Transverse colon (tissue), 4 donors: ENCODE results near the gene HAPLN3.

Experiments
- EP300 ChIP-seq: sonication (generic); formaldehyde crosslinking; IDR thresholded peaks from one replicate; pipeline ENCODE4 v1.6.1; 2017; ENCODE audit warnings: antibody characterized with exemption, low read depth
- POLR2A ChIP-seq: fragments of 450-650 bp; IDR thresholded peaks from one replicate; pipeline ENCODE4 v1.6.1; 2016; ENCODE audit warnings: antibody characterized with exemption, mild to moderate bottlenecking, moderate library complexity
- POLR2AphosphoS5 ChIP-seq, 3 donors: sonication (generic); formaldehyde crosslinking; IDR thresholded peaks; one replicate each; pipeline ENCODE4 v1.6.1; 2016; ENCODE audit warnings: antibody characterized with exemption in 3 of 3
- TF ChIP-seq, protein P1 (sequence below), 5 experiments: fragments of 200-600 bp in 3 of 5; fragments of 450-650 bp in 2 of 5; sonication (generic) in 3 of 5; IDR thresholded peaks; 1 replicate in 2 of 5; 2 replicates in 3 of 5; pipeline ENCODE4 v1.5.1; 2016 to 2017; ENCODE audit warnings: antibody characterized with exemption in 5 of 5, inconsistent platforms in 3 of 5, mild to moderate bottlenecking in 2 of 5, moderate library complexity in 1 of 5

- TF ChIP-seq, protein P1, sequence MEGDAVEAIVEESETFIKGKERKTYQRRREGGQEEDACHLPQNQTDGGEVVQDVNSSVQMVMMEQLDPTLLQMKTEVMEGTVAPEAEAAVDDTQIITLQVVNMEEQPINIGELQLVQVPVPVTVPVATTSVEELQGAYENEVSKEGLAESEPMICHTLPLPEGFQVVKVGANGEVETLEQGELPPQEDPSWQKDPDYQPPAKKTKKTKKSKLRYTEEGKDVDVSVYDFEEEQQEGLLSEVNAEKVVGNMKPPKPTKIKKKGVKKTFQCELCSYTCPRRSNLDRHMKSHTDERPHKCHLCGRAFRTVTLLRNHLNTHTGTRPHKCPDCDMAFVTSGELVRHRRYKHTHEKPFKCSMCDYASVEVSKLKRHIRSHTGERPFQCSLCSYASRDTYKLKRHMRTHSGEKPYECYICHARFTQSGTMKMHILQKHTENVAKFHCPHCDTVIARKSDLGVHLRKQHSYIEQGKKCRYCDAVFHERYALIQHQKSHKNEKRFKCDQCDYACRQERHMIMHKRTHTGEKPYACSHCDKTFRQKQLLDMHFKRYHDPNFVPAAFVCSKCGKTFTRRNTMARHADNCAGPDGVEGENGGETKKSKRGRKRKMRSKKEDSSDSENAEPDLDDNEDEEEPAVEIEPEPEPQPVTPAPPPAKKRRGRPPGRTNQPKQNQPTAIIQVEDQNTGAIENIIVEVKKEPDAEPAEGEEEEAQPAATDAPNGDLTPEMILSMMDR (IDR thresholded peaks at IDR 0.05): no peak
- TF ChIP-seq POLR2A (no peak), POLR2AphosphoS5 (IDR thresholded peaks at IDR 0.05) (no peak), EP300 (no peak)
Observed at GRCh38 chr15:88898736-88899135, 3.4 kb upstream of the HAPLN3 start.
